Measurements from ENCODE around the gene ZNF41.
"Not testable (repeated sequence)": the region's sequence is repeated elsewhere in the genome, so short reads cannot be mapped to it uniquely, and the experiment has no call there.

ZNF41 gene

DNA sequence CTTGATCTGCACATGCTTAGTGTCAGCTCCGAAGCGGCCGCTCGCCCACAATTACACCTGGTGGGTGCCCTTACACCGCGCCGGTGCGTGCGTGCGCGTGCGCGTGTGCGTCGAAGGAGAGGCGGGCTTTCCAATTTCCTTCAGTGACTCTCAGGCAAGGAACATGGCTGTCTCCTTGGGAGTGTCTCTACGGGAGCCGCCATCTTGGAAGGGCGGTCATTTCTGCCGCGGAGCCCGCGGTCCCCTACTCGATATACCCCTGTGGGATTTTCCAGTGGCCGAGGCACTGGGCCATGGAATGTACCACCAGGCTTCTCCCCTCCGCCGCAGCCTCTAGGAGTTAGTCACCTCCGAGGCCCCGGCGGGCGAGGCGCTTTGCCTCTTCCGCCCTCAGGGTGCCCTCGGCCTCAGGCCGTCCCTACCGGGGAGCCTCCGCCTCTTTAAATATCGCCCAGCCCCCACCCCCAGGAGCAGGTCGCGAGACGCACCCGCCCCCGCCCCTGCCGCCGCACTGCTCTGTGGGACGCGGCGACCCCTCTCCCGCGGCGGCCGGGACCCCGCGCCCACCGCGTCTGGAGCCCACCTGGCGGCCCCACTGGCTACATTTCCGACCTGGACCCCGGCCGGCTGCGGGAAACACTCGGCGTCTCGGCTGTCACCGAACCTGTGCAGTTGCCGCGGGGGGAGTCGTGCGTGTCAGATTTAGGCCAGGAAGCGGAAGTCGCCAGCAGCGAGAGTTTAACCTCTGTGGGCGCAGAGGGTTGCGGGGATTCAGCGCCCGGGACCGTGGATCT is at the start of gene ZNF41:
TSS of gene ZNF41 (minus strand) at position 711 of the 794 bp plus-strand sequence. CDS start 15,741 bp downstream, outside the sequence.
- FAIRE-seq: no peak

DNA sequence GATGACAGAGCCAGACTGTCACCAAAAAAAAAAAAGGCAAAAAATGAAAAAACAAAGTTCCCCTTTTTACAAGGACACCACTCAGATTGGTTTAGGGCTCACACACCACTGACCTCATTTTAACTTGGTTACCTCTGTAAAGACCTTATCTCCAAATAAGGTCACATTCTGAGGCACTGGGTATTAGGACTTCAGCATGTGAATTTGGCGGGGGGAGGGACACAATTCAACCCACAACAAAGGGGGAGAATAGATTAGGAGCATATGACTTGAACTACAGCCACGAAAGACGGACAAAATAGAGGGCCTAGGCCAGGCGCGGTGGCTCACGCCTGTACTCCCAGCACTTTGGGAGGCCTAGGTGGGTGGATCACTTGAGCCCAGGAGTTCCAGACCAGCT is 47.0 kb upstream of the ZNF41 start:
- no peak for FAIRE-seq

DNA sequence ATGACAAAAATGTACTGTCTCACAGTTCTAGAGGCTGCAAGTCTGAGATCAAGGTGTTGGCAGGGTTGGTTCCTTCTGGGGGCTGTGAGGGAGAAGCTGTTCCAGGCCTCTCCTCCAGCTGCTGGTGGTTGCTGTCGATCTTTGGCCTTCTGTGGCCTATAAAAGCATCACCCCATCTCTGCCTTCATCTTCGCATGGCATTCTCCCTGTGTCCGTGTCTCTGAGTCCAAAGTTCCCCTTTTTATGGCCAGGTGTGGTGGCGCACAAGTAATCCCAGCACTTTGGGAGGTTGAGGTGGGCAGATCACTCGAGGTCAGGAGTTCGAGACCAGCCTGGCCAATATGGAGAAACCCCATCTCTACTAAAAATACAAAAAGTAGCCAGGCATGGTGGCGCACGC is 46.5 kb upstream of the ZNF41 start:
- FAIRE-seq: no peak

DNA sequence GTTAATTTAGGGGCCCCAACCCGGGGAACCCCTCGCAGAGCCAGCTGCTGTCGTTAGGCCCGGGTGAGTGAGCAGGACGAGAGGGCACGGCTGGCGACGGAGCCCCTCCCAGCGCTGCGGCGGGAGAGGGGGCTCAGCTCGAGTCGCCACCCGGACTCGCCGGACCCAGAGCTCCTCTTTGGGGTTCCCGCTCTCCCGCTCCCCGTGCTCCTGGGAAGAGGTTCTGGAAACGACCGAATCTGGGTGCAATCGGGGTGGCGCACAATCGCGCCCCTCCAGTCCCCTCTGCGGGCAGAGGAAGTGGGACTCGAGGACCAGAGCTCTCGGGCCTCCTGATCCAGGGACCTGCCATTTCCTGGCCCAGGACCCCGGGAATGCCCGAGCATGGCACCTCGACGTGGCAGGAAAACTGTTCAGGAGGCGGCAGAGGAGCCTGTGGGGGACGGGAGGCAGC is 40.7 kb upstream of the ZNF41 start:
- FAIRE-seq: no peak

DNA sequence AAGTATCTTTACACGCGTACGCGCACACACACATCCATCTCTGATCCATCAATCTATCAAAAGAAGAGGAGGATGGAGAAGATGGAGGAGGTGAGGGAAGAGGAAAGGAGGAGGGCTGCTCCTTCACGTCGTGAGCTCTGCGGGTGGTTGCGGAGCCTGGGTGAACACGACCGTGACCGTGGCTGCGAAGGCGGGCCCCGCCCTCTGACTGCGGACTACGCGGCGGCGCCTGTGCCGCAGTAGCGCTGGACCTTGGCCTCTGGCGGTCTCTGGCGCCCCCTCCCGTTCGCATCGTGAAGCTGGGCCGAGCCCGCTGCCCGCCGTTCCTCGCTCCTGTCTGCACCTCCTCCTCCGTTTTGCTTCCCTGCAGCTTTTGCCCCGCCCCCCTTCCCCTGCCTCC is 40.3 kb upstream of the ZNF41 start:
- FAIRE-seq: no peak

DNA sequence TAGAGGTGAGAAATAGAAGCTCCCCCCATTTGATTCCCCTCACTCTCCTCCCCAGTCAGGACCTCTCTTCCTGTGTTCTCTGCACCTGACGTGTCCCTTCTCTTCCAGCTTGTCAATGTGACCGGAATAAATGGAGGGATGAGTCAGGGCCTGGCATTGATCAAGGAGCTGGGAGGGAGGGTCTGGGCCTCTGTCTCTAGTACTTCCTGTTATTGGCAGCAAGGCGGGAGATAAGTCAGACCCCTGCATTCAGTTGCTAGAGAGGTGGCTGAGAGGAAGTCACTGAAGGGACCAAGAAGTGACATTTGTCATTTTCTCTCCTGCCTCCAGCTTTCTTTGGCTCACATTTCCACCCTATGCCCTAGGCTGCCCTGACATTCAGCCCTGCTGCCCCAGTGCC is 35.1 kb upstream of the ZNF41 start:
- no peak for FAIRE-seq

DNA sequence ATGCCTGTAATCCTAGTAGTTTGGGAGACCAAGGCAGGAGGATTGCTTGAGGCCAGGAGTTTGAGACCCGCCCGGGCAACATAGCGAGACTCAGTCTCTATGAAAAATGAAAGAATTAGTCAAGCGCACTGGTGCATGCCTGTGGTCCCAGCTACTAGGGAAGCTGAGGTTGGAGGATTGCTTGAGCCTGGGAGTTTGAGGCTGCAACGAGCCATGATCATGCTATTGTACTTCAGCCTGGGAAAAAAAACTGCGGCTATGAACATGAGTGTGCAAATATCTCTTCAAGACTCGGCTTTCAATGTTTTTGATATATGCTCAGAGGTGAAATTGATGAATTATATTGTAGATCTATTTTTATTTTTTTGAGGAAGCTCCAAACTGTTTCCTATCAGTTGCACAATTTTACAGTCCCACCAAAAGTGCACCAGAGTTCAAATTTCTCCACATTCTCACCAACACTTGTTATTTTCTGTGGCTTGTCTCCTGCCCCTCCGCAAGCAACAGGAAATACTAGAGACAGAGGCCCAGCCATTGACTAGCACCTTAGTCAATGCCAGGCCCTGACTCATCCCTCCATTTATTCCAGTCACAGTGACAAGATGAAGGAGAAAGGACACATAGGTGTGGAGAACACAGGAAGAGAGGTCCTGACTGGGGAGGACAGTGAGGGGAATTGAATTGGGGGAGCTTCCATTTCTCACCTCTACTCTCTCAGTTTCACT is 33.1 kb upstream of the ZNF41 start:
- FAIRE-seq: no peak

DNA sequence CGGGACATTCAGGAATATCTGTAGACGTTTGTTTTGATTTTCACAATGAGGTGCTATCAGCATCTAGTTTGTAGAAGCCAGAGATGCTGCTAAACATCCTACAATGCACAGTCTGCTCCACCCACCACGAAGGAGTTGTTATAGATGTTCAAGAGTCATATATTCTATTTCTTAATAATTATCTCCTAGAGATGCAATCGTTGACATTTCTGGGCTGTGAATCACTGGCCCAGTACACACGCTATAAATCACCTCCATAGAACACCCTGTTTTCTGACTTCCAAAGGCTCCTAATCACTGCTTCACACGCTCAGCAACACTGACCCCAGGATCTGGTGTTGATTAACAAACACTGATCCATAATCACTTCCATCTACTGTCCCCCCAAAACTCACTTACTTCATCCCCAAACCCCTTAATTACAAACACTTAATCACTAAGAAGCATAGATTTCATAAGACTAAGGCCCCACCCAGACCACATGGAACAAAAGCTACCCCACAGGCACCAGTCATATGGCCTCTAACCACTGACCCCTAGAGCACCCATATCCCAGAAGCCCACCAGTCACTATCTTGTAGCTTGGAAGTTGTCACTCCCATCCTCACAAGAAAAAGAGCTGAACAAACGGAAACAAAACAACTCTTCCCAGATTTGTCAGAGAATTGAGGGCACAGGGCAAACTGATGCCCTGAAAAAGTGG is 31.7 kb upstream of the ZNF41 start:
- FAIRE-seq: no peak

DNA sequence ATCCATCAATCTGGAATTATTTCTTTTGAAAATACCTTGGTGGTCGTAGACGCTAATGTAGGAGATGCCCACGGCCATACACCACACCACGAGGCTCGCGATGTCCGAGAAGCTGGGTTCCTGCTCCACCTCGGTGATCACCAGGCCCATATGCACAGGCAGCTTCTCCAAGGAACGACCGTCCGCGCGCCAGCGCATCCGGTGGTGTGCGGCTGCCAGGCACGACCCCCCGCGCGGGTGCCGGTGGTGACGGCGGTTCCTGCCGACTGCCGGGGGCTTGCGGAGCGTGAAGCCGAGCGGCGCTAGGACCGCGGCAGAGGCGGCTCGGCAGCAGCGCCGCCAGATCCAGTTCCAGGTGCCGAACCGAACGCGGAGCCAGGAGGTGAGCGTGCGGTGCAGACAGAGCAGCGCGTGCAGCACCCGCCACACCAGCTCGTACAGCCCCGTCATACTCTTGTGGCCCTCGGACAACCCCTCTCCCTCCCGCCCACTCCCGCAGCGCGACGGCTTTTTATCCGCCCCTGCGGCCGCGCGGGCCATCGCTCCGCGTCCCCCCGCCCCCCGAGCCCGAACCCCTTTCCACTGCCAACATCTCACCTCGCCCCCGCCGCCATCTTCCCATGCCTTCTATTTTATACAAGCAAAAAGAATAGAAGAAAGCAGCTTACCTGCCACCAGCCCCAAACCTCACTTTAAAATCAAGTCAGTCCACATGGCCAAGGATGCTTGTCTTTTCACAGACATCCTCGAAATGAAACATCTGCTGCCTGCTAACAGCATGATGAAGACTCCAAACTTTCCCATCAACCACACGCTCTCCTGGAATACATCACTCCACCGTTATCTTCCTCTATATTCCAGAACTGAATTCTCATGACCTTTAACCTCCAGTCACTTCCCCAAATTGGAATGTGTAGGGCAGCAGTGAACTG is 30.3 kb upstream of the ZNF41 start:
- not testable (repeated sequence) for FAIRE-seq

DNA sequence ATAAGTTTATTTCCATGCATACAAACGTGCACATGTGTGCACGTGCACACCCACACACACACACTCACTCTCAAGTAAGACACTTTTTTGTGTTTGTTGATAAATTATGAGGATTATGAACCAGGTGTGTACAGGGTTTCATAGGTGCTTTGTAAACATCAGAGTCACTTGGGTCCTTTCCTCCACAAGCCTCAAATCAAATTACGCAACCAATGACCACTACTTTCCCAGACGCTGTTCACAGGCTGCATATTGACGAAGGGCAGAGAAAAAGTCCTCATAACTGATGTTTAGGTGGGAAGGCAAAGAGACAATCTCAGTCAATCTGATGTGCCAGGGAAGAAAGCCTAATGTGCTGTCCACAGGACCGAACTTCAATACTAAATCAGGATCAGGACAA is 29.4 kb upstream of the ZNF41 start:
- FAIRE-seq: not testable (repeated sequence)

DNA sequence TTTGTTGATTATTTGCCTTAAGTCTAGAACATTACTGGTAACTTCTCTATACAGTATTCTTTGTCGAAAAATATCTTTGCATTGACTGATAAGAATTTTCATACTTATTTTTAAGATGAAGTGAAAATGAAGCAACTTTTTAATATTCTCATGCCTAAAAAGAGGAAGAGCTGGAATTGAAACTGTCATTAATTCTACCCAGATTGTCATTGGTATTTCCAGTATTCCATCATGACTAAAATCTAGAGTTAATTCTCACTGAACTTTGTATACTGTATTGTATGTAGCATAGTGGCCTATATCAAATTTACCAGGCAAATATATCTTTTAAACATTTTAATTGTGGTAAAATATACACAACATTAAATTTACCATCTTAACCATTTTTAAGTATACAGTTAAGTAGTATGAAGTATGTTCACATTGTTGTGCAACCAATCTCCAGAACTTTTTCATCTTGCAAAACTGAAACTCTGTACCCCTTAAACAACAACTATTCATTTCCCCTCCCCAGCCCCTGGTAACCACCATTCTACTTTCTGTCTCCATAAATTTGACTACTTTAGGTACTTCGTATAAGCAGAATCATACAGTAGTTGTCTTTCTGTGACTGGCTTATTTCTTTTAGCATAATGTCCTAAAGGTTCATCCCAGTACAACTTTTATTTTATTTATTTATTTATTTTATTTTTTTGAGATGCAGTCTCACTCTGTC is 24.3 kb upstream of the ZNF41 start:
- FAIRE-seq: no peak

DNA sequence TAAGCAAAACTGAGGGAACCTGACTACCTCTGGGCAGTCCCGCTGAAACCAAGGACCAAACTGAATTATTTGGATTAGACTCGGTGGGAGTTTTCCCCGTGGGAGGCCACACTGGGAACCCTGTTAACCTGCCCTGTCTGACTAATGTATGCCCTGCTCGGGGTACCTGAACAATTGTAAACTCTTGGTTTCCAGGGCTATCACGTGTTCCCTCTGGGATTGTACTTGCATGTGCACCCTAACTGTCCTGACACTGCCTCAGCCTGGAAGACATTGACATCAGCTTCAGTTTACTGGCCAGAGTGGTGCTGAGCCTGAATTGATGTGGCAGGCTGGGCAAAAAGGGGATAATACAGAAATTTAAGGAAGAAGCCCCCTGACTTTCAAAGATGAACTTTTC is 20.1 kb upstream of the ZNF41 start:
- FAIRE-seq: no peak

DNA sequence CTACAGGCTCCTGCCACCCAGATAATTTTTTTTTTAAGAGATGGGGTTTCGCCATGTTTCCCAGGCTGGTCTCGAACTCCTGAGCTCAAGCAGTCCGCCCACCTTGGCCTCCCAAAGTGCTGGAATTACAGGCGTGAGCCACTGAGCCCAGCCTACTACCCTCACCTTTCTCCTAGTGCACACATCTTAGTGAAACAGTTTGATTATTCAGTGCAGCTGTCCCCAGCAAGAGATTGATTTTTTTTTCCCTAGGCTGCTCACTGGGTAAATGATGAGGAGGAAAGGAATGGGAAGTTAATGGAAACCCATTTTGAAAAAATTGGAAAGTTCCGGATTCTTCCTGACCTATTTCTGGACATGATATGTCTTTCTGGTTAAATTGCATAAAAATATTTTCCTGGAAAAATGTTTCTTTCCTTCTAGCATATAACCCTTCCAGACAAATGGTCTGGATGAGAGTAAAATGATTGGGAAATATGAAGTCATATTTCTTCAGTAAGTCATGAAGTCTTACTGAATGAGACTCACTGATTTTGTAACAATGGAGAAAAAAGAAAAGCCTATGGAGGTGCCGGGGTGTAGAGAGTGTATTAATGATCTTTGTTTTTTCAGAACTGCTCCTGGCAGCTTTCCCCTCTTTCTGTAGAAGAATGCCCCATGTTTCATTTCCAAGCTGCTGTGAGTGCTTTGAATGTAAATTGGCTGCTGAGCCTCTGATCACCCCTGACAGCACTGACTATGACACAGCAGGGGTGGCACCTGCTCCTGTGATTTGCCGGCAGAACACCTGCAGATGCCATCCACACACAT is 19.5 kb upstream of the ZNF41 start:
- FAIRE-seq: no peak

DNA sequence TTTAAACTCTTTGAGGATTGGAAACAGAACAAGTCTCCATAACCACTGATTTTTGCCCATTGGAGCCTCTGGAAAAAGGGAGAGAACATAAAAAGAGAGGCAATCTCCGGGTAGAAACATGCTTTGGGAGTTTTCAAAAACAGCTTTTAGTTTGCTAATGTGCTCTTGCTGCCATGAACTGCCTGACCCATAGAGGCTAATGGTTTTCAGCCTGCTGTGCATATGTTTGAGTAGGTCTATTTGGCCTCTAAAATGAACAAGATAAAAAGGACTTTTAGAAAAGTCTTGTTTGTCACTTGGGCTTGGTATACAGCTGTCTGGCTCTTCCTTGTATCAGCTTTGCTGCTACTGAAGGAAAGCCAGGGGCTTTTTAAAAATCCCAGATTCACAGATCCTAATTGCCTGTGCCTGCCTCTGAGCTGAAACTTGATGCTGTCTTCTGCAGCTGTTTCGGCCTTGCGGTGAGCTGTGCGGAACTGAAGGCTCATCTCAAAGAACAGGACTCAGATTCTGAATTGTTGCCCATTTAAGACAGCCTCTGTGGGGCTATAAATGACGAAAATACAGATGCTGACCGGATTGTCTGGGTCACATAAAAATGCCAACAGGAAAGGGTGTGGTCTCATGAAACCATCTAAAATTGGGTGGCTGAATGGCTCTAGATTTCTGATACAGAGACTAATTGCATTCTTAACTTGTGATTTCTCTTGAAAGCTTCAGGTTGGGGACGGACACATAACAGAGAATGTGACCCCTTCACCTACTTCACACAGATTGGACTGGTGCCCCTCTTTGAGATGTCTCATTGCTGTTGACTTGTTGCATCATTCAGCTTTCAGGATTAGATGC is 18.4 kb upstream of the ZNF41 start:
- FAIRE-seq: no peak

DNA sequence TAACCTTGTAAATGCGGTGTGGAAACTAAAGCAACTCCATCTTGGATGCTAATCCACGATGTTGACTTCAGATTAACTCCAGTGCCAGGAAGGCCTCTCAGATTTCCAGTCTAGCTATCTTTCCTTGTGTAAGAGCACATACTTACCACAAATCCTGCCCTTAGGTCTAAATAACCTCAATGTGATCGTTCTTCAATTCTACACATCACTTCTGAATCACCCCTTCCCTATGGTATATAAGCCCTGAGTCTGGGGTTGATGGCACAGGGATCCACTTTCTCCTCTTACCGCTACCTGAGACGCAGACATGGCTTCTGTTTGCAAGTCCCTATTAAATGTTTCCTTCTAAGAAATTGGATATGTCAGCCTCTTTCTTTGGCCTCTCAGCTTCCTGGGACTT is 17.5 kb upstream of the ZNF41 start:
- FAIRE-seq: no peak

DNA sequence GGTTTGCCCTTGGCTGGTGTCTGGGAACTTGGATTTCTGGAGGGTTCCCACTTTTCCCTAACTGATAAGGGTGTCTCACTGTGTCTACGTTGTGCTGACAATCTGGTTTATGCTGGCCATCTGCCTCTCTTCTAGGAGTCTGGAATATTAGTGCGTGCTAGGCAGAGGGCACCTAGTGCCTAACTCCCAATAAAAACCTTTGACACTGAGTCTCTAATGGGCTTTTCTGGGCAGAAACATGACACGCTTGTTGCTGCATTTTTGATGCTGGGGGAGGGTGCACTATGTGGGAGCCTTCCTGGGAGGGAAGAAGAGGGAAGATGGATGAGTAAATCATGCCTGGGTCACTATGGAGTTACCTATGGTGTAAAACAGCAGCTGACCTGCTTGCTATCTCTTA is 16.3 kb upstream of the ZNF41 start:
- no peak for FAIRE-seq

DNA sequence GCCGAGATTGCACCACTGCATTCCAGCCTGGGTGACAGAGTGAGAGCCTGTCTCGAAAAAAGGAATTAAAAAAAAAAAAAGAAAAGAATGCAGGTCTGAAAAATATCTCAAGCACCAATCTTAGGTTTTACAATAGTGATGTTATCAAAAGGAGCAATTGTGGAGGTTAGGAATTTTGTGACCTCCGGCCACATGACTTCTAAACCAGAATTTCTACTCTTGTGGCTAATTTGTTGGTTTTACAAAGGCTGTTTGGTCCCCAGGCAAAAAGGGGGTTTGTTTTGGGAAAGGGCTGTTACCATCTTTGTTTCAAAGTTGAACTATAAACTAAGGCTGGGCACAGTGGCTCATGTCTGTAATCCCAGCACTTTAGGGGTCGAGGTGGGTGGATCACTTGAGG is 15.4 kb upstream of the ZNF41 start:
- no peak for FAIRE-seq

DNA sequence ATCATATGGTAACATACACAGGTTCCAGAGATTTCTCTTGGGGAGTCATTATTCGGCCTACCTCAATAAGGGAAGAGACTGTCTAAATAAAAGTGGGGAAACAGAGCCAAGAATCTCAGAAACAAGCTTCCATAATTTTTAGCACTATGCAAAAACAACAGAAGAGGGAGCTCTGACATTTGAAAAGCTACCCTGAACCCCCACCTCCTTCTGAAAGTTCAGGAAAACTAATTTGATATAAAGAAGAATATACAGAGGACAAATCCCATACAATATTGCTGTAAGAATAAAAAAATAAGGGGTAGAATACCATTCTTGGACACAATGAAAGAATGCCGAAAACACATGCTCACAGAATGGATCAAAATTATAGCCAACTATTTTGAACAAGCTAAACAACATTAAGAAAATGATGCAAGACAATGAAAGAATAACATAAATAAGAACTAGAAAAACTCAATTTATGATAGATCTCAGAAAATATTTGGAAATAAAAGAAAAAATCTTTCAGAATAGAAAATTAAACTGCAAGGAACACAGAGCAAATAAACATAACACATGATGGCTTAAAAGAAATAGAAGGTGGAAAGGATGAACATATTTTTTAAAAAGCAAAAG is 14.4 kb upstream of the ZNF41 start:
- FAIRE-seq: peak; percentile 54

DNA sequence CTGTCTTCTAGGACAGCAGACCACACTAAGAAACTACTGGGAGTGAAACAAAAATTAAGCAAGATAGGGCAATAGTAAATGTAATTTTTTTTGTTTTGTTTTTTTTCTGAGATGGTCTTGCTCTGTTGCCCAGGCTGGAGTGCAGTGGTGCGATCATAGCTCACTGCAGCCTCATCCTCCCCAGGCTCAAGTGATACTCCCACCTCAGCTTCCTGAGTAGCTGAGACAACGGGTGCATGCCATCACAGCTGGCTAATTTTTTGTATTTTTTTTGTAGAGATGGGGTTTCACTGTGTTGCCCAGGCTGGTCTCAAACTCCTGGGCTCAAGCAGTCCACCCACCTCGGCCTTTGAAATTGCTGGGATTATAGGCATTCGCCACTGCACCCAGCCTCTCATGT is 9.1 kb upstream of the ZNF41 start:
- FAIRE-seq: not testable (repeated sequence)
